Neural cell (in vitro differentiated cells): ENCODE data around the gene APBB2. TPM values are rescaled to one million over a fixed set of nuclear protein-coding genes. Genes with fewer than 3 reads are reported as not detected.

Experiments
- H2AFZ ChIP-seq: fragments of 200-600, 300-800 bp; sonication (generic), shearing (Covaris generic); 2 replicates; pipeline ENCODE4 v1.6.0; 2014; ENCODE audit warnings: low read depth, mild to moderate bottlenecking, antibody characterized with exemption, low read length, moderate library complexity
- H3F3A ChIP-seq: fragments of 200-600 bp; shearing (Covaris generic); 2 replicates; pipeline ENCODE4 v1.6.1; 2016; ENCODE audit warnings: mild to moderate bottlenecking, moderate library complexity, mixed read lengths, antibody characterized with exemption, low read length; ENCODE audit not compliant: insufficient read depth, poor library complexity, severe bottlenecking
- H3K27ac ChIP-seq: fragments of 200-600, 300-800 bp; sonication (generic), shearing (Covaris generic); 2 replicates; pipeline ENCODE4 v1.5.1; 2014; ENCODE audit warnings: mild to moderate bottlenecking, low read length, moderate library complexity
- H3K27me3 ChIP-seq: fragments of 300-800, 200-600 bp; sonication (generic), shearing (Covaris generic); 2 replicates; pipeline ENCODE4 v1.6.0; 2014; ENCODE audit warnings: mild to moderate bottlenecking, low read depth, low read length, moderate library complexity; ENCODE audit not compliant: insufficient read depth
- H3K36me3 ChIP-seq: fragments of 300-800, 200-600 bp; sonication (generic), shearing (Covaris generic); 2 replicates; pipeline ENCODE4 v1.5.1; 2014; ENCODE audit warnings: mild to moderate bottlenecking, antibody characterized with exemption, low read length, moderate library complexity; ENCODE audit not compliant: insufficient read depth
- H3K4me2 ChIP-seq: fragments of 300-800, 200-600 bp; sonication (generic), shearing (Covaris generic); 2 replicates; pipeline ENCODE4 v1.6.0; 2014; ENCODE audit warnings: mild to moderate bottlenecking, low read length
- H3K4me3 ChIP-seq: fragments of 300-800, 200-600 bp; sonication (generic), shearing (Covaris generic); 2 replicates; pipeline ENCODE4 v1.5.1; 2014; ENCODE audit warnings: mild to moderate bottlenecking, low read length, moderate library complexity
- H3K79me2 ChIP-seq: fragments of 200-600 bp; shearing (Covaris generic); replicated peaks from 2 replicates; pipeline ENCODE4 v1.6.0; 2014; ENCODE audit warnings: mild to moderate bottlenecking, low read length, moderate library complexity; ENCODE audit not compliant: insufficient read depth
- H3K9ac ChIP-seq: fragments of 300-800, 200-600 bp; sonication (generic), shearing (Covaris generic); 2 replicates; pipeline ENCODE4 v1.6.1; 2016; ENCODE audit warnings: mild to moderate bottlenecking, low read length, mixed read lengths
- H3K9me2 ChIP-seq: fragments of 200-600 bp; shearing (Covaris generic); 2 replicates; pipeline ENCODE4 v1.6.1; 2016; ENCODE audit warnings: mild to moderate bottlenecking, low read length, mixed read lengths; ENCODE audit not compliant: insufficient read depth
- H3K9me3 ChIP-seq: fragments of 200-600, 300-800 bp; sonication (generic), shearing (Covaris generic); 2 replicates; pipeline ENCODE4 v1.6.1; 2016; ENCODE audit warnings: mild to moderate bottlenecking, mixed run types, low read length, moderate library complexity, mixed read lengths
- H4K20me1 ChIP-seq: fragments of 200-600 bp; shearing (Covaris generic); 2 replicates; pipeline ENCODE4 v1.6.1; 2016; ENCODE audit warnings: mild to moderate bottlenecking, mixed run types; ENCODE audit not compliant: insufficient read depth
- CTCF ChIP-seq: fragments of 450-650 bp; IDR thresholded peaks from 2 replicates; pipeline ENCODE4 v1.5.1; 2014; ENCODE audit warnings: antibody characterized with exemption, mild to moderate bottlenecking, moderate library complexity; ENCODE audit not compliant: poor library complexity, severe bottlenecking
- EP300 ChIP-seq: fragments of 450-650 bp; conservative IDR thresholded peaks from 2 replicates; pipeline ENCODE4 v1.6.1; 2014; ENCODE audit warnings: antibody characterized with exemption, mild to moderate bottlenecking, moderate library complexity; ENCODE audit not compliant: poor library complexity, severe bottlenecking
- EZH2 ChIP-seq: fragments of 200-600, 300-800 bp; shearing (Covaris generic), sonication (generic); IDR thresholded peaks from 2 replicates; pipeline ENCODE4 v1.6.1; 2014; ENCODE audit warnings: antibody characterized with exemption, low read length, borderline replicate concordance, mild to moderate bottlenecking; ENCODE audit not compliant: insufficient read depth, poor library complexity, severe bottlenecking
- MXI1 ChIP-seq: fragments of 450-650 bp; conservative IDR thresholded peaks from 2 replicates; pipeline ENCODE4 v1.6.1; 2014; ENCODE audit warnings: antibody characterized with exemption, mild to moderate bottlenecking; ENCODE audit not compliant: poor library complexity, severe bottlenecking
- POLR2AphosphoS5 ChIP-seq: IDR thresholded peaks from 2 replicates; pipeline ENCODE4 v1.6.1; 2012
- RAD21 ChIP-seq: fragments of 450-650 bp; conservative IDR thresholded peaks from 2 replicates; pipeline ENCODE4 v1.6.1; 2014; ENCODE audit warnings: antibody characterized with exemption, mild to moderate bottlenecking, moderate library complexity
- SMC3 ChIP-seq: fragments of 450-650 bp; conservative IDR thresholded peaks from 2 replicates; pipeline ENCODE4 v1.6.1; 2014; ENCODE audit warnings: antibody characterized with exemption, mild to moderate bottlenecking, moderate library complexity; ENCODE audit not compliant: poor library complexity
- TAF1 ChIP-seq: IDR thresholded peaks from 2 replicates; pipeline ENCODE4 v1.6.1; 2012; ENCODE audit warnings: low read depth
- polyA plus RNA-seq: library from polyadenylated mRNA; depleted of rRNA; stranded (reverse); fragments of >200 nt; gene quantifications from 2 replicates; pipeline ENCODE4 v1.2.3, GENCODE V29; 2014
- TF ChIP-seq, protein P1 (sequence below): IDR thresholded peaks from 2 replicates; pipeline ENCODE4 v1.6.1; 2012; ENCODE audit warnings: borderline replicate concordance

Gene APBB2
- polyA plus RNA-seq, 1 donor from 2014 or later: 41.9 TPM

DNA sequence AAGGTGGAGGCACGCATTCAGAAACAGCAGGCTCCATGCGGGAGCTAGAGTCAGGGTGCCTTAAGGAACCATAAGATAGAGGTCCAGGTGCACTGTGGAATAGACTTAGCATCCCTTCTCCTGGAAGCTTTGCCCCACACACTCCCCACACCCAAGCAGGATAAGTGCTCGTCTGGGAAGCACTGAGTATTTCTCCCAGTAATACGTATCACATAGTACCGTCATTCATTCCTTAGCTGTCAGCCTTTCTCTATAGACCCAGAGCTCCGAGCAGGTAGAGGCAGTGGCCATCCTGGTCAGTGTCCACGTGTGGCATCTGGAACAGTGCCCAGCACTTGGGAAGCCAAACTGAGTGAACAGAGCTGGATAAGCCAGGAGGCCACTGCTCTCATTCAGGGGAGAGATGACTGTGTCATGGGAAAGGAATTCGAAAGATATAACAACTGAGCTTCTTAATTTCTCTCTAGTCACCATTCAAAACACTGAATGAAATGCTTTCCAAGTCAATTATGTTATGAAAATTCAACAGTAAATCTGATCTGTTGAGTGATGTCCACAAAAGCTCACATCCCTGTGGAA lies 9.9 kb downstream of the APBB2 start:
- no peak for TF ChIP-seq MXI1
- no peak for TF ChIP-seq EP300
- no peak for TF ChIP-seq RAD21
- TF ChIP-seq EZH2: no peak
- TF ChIP-seq TAF1: no peak
- no peak for TF ChIP-seq CTCF
- TF ChIP-seq SMC3: no peak
- no peak for TF ChIP-seq POLR2AphosphoS5
- TF ChIP-seq, protein P1, sequence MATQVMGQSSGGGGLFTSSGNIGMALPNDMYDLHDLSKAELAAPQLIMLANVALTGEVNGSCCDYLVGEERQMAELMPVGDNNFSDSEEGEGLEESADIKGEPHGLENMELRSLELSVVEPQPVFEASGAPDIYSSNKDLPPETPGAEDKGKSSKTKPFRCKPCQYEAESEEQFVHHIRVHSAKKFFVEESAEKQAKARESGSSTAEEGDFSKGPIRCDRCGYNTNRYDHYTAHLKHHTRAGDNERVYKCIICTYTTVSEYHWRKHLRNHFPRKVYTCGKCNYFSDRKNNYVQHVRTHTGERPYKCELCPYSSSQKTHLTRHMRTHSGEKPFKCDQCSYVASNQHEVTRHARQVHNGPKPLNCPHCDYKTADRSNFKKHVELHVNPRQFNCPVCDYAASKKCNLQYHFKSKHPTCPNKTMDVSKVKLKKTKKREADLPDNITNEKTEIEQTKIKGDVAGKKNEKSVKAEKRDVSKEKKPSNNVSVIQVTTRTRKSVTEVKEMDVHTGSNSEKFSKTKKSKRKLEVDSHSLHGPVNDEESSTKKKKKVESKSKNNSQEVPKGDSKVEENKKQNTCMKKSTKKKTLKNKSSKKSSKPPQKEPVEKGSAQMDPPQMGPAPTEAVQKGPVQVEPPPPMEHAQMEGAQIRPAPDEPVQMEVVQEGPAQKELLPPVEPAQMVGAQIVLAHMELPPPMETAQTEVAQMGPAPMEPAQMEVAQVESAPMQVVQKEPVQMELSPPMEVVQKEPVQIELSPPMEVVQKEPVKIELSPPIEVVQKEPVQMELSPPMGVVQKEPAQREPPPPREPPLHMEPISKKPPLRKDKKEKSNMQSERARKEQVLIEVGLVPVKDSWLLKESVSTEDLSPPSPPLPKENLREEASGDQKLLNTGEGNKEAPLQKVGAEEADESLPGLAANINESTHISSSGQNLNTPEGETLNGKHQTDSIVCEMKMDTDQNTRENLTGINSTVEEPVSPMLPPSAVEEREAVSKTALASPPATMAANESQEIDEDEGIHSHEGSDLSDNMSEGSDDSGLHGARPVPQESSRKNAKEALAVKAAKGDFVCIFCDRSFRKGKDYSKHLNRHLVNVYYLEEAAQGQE: no peak

GRCh38 chr4:41203841-41204240 lies 10.5 kb downstream of the APBB2 start:
- no peak overlapping the region for H3K9ac ChIP-seq
- no peaks in the 10 kb centered on the region for H3F3A ChIP-seq
- no peak overlapping the region for H3K4me2 ChIP-seq
- no peaks in the 10 kb centered on the region for H3K36me3 ChIP-seq
- peaks cover 21% of the 10 kb centered on the region for H3K79me2 ChIP-seq
- TF ChIP-seq TAF1 (no peak), RAD21 (no peak)
- H3K4me3 ChIP-seq: no peak overlapping the region
- no peak overlapping the region for H2AFZ ChIP-seq
- H3K27ac ChIP-seq: no peak overlapping the region
- no peaks in the 10 kb centered on the region for H3K9me2 ChIP-seq
- H4K20me1 ChIP-seq: no peaks in the 10 kb centered on the region
- no peaks in the 10 kb centered on the region for H3K27me3 ChIP-seq
- H3K9me3 ChIP-seq: no peaks in the 10 kb centered on the region

More for the DNA sequence above, 9.9 kb downstream of the APBB2 start:
- no peak overlapping the region for H3K4me3 ChIP-seq
- H3K79me2 ChIP-seq: peaks cover 15% of the 10 kb centered on the region
- H3K9ac ChIP-seq: no peak overlapping the region
- H3K36me3 ChIP-seq: no peaks in the 10 kb centered on the region
- H3K9me3 ChIP-seq: no peaks in the 10 kb centered on the region
- no peaks in the 10 kb centered on the region for H4K20me1 ChIP-seq
- H3K27me3 ChIP-seq: no peaks in the 10 kb centered on the region
- no peaks in the 10 kb centered on the region for H3F3A ChIP-seq
- no peak overlapping the region for H3K4me2 ChIP-seq
- H3K9me2 ChIP-seq: no peaks in the 10 kb centered on the region
- H2AFZ ChIP-seq: no peak overlapping the region
- H3K27ac ChIP-seq: no peak overlapping the region
